Body of pancreas (tissue), 4 donors: ENCODE measurements around the gene PPP1R15B. TPM values are rescaled to one million over a fixed set of nuclear protein-coding genes. Genes with fewer than 3 reads are reported as not detected.

Experiments used
- ATAC-seq: fragments of 150-250 bp; one replicate; pipeline ENCODE4 v1.9.1; 2016
- DNase-seq, 4 donors: peaks; one replicate each; pipeline ENCODE4 v3.0.0-alpha.2; 2019
- H3K27ac ChIP-seq, 4 donors: fragments of 200-600 bp; sonication (generic); 1 replicate in 3 of 4; 2 replicates in 1 of 4; pipeline versions ENCODE4 v1.5.1 to v1.6.1; 2016 to 2019; ENCODE audit warnings: mild to moderate bottlenecking in 1 of 4, mixed read lengths in 1 of 4, moderate library complexity in 1 of 4
- H3K27me3 ChIP-seq, 2 donors: fragments of 200-600 bp; sonication (generic); one replicate each; pipeline ENCODE4 v1.6.0; 2016; ENCODE audit warnings: mild to moderate bottlenecking in 1 of 2
- H3K36me3 ChIP-seq, 2 donors: fragments of 200-600 bp; sonication (generic); replicated peaks in 1 of 2; 2 replicates each; pipeline ENCODE4 v1.5.1; 2016; ENCODE audit warnings: low read depth in 2 of 2; ENCODE audit not compliant: insufficient read depth in 1 of 2
- H3K4me1 ChIP-seq: fragments of 200-600 bp; sonication (generic); one replicate; pipeline ENCODE4 v1.6.0; 2016
- H3K4me3 ChIP-seq, 2 donors: fragments of 200-600 bp; sonication (generic); 1 replicate in 1 of 2; 2 replicates in 1 of 2; pipeline ENCODE4 v1.5.1; 2016 to 2019
- H3K9me3 ChIP-seq, 3 donors: fragments of 200-600 bp; sonication (generic); 1 replicate in 2 of 3; 2 replicates in 1 of 3; pipeline ENCODE4 v1.5.1; 2016
- CTCF ChIP-seq, 7 experiments: fragments of 450-650 bp in 4 of 7; fragments of 200-600 bp in 3 of 7; sonication (generic) in 3 of 7; IDR thresholded peaks; one replicate each; pipeline ENCODE4 v1.5.1; 2016 to 2019; ENCODE audit warnings: antibody characterized with exemption in 7 of 7
- POLR2A ChIP-seq, 3 donors: fragments of 450-650 bp; IDR thresholded peaks; one replicate each; pipeline ENCODE4 v1.6.1; 2016; ENCODE audit warnings: antibody characterized with exemption in 3 of 3, mild to moderate bottlenecking in 2 of 3
- WGBS, 2 donors: methylation state at CpG; one replicate each; pipeline ENCODE4 v1.1.5; 2017; 5-methylcytosine and 5-hydroxymethylcytosine counted together
- intact Hi-C: fragments of 100-400 bp; cut with DNase I; formaldehyde crosslinking; loops from one replicate; pipeline ENCODE4 v1.15.1; 2023
- total RNA-seq, 2 donors: library from RNA; depleted of rRNA; stranded (reverse); fragments of >200 nt; gene quantifications; one replicate each; pipeline ENCODE4 v1.1.0, GENCODE V29; 2016

PPP1R15B gene
- total RNA-seq, 2 donors from 2014 or later = 32.9 to 34.3 TPM

GRCh38 chr1:204453141-204453772, 41.6 kb upstream of the PPP1R15B start:
- H3K4me1 ChIP-seq = peaks cover 20% of the 10 kb centered on the region
- no peaks in the 10 kb centered on the region for H3K36me3 ChIP-seq
- TF ChIP-seq POLR2A (IDR thresholded peaks at IDR 0.05) = no peak
- no peak for TF ChIP-seq CTCF (IDR thresholded peaks at IDR 0.05)
- WGBS, 2 donors = 66 to 75% methylated on average over 8 of the region's 8 CpGs
- intact Hi-C loops = no loop called here
- DNase-seq = no peak
- H3K27ac ChIP-seq = peak overlapping the region in 1 of 4 donors; percentile 36
- no peaks in the 10 kb centered on the region for H3K9me3 ChIP-seq
- H3K4me3 ChIP-seq = no peak overlapping the region
- H3K27me3 ChIP-seq = no peaks in the 10 kb centered on the region
- no peak for ATAC-seq

GRCh38 chr1:204451352-204452124, 39.9 kb upstream of the PPP1R15B start:
- WGBS, 2 donors = 63 to 79% methylated on average over 8 of the region's 8 CpGs
- ATAC-seq = no peak
- intact Hi-C loops = no loop called here

GRCh38 chr1:204450461-204451257, 39.0 kb upstream of the PPP1R15B start:
- Histone ChIP-seq H3K27me3 (no peaks in the 10 kb centered on the region), H3K4me1 (peaks cover 17% of the 10 kb centered on the region), H3K4me3 (no peak overlapping the region), H3K27ac (peak overlapping the region; percentile 20 to 41 (median 33)), H3K9me3 (no peaks in the 10 kb centered on the region), H3K36me3 (no peaks in the 10 kb centered on the region)
- TF ChIP-seq POLR2A (IDR thresholded peaks at IDR 0.05) (no peak), CTCF (IDR thresholded peaks at IDR 0.05) (no peak)
- peak; percentile 15 for ATAC-seq
- intact Hi-C loops = no loop called here
- DNase-seq = peak; percentile 25 to 78 (median 56)
- 52 to 83% methylated on average over 3 to 8 of the region's 8 CpGs for WGBS, 2 donors

More at GRCh38 chr1:204451352-204452124, 39.9 kb upstream of the PPP1R15B start:
- TF ChIP-seq POLR2A (IDR thresholded peaks at IDR 0.05) (no peak), CTCF (IDR thresholded peaks at IDR 0.05) (no peak)
- no peaks in the 10 kb centered on the region for H3K9me3 ChIP-seq
- no peak overlapping the region for H3K4me3 ChIP-seq
- H3K36me3 ChIP-seq = no peaks in the 10 kb centered on the region
- peak overlapping the region in 2 of 4 donors; percentile 20 to 35 for H3K27ac ChIP-seq
- DNase-seq = no peak
- peaks cover 20% of the 10 kb centered on the region for H3K4me1 ChIP-seq
- H3K27me3 ChIP-seq = no peaks in the 10 kb centered on the region

GRCh38 chr1:204449678-204450280, 38.2 kb upstream of the PPP1R15B start:
- H3K4me3 ChIP-seq = no peak overlapping the region
- ATAC-seq (no peak), DNase-seq (no peak)
- H3K36me3 ChIP-seq = no peaks in the 10 kb centered on the region
- TF ChIP-seq POLR2A (IDR thresholded peaks at IDR 0.05) (no peak), CTCF (IDR thresholded peaks at IDR 0.05) (no peak)
- intact Hi-C loops = loop anchor here (5.0 kb wide), 1 partner anchor 53 kb away; no protein-coding TSS in a partner anchor
- H3K4me1 ChIP-seq = peaks cover 13% of the 10 kb centered on the region
- no peak overlapping the region for H3K27ac ChIP-seq
- 79 to 90% methylated on average over 6 to 7 of the region's 8 CpGs for whole genome bisulfite sequencing, 2 donors
- no peaks in the 10 kb centered on the region for H3K9me3 ChIP-seq
- no peaks in the 10 kb centered on the region for H3K27me3 ChIP-seq
